Activated CD8-positive, alpha-beta memory T cell treated with anti-CD3 and anti-CD28 coated beads, Interleukin-2, amount 10 ng/mL, durations not matched to agents 7 days and 5 days (primary cell): Measurements from ENCODE around the gene CNTNAP2. TPM values are rescaled to one million over a fixed set of nuclear protein-coding genes. Genes with fewer than 3 reads are reported as not detected.

Source experiments
- ATAC-seq: fragments of 150-1000 bp; cut with Tn5 transposase; one replicate; pipeline ENCODE4 v1.10.0; 2021; ENCODE audit warnings: moderate library complexity
- CTCF ChIA-PET: fragments of 350-600 bp; sonication (Branson Sonifier 250); formaldehyde crosslinking; loops from one replicate; lab custom pipeline; 2021; ENCODE audit warnings: antibody characterized with exemption; lab: Charles Lee
- DNase-seq: peaks from one replicate; pipeline ENCODE4 v3.0.0-alpha.2; 2020
- H3K27ac Mint-ChIP-seq: one replicate; pipeline ENCODE4 v1.8.0; 2021; ENCODE audit warnings: mild to moderate bottlenecking, mixed read lengths
- H3K27me3 Mint-ChIP-seq: one replicate; pipeline ENCODE4 v1.8.0; 2021; ENCODE audit warnings: mixed read lengths
- H3K36me3 Mint-ChIP-seq: one replicate; pipeline ENCODE4 v1.8.0; 2021; ENCODE audit warnings: mild to moderate bottlenecking, mixed read lengths
- H3K4me1 Mint-ChIP-seq: one replicate; pipeline ENCODE4 v1.8.0; 2021; ENCODE audit warnings: mixed read lengths
- H3K4me3 Mint-ChIP-seq: one replicate; pipeline ENCODE4 v1.8.0; 2021; ENCODE audit warnings: mild to moderate bottlenecking, moderate library complexity, mixed read lengths
- H3K9me3 Mint-ChIP-seq: one replicate; pipeline ENCODE4 v1.8.0; 2022; ENCODE audit warnings: low read depth, mixed read lengths
- total RNA-seq, 2 experiments: library from RNA; stranded (reverse); gene quantifications; one replicate each; pipeline ENCODE4 v1.2.3, GENCODE V29; 2021

Gene CNTNAP2
- total RNA-seq, 2 experiments from 2014 or later, result not detected

GRCh38 chr7:148121847-148122246 lies 2005.2 kb downstream of the CNTNAP2 start:
- CTCF ChIA-PET, result no interaction called here
- H3K36me3 Mint-ChIP-seq, result no peaks in the 10 kb centered on the region
- no peaks in the 10 kb centered on the region for H3K27me3 Mint-ChIP-seq
- H3K9me3 Mint-ChIP-seq, result peaks cover 2% of the 10 kb centered on the region
- H3K27ac Mint-ChIP-seq, result no peak overlapping the region
- no peak overlapping the region for H3K4me3 Mint-ChIP-seq
- no peaks in the 10 kb centered on the region for H3K4me1 Mint-ChIP-seq
- no peak for ATAC-seq
- DNase-seq, result no peak

DNA sequence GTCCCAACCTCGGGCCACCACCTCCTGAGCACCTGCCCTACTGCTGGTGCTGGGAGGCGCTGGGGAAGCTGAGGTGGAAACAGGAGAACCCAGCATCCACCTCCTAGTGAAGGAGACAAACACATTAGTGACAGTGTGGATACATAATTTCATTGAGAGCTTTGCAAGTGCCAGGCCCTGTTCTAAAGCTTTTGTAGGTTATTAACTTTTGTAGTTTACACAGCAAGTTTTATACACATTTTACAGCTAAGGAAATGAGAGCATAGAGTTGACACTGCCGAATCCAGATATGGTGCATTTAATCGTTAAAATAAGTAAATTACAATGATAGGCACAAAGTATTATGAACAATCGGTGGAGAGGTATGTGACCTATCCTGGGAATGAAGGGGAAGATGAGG lies 2007.9 kb downstream of the CNTNAP2 start:
- no peaks in the 10 kb centered on the region for H3K36me3 Mint-ChIP-seq
- H3K4me3 Mint-ChIP-seq, result no peak overlapping the region
- no peak overlapping the region for H3K27ac Mint-ChIP-seq
- no peaks in the 10 kb centered on the region for H3K27me3 Mint-ChIP-seq
- CTCF ChIA-PET, result no interaction called here
- no peaks in the 10 kb centered on the region for H3K4me1 Mint-ChIP-seq
- peaks cover 2% of the 10 kb centered on the region for H3K9me3 Mint-ChIP-seq
- ATAC-seq (no peak), DNase-seq (no peak)

- Mint-ChIP-seq H3K36me3 (no peaks in the 10 kb centered on the region), H3K27me3 (no peaks in the 10 kb centered on the region), H3K4me1 (no peaks in the 10 kb centered on the region), H3K9me3 (peaks cover 2% of the 10 kb centered on the region), H3K27ac (no peak overlapping the region), H3K4me3 (no peak overlapping the region)
- DNase-seq (no peak), ATAC-seq (no peak)
- CTCF ChIA-PET, result no interaction called here
Observed at GRCh38 chr7:148127374-148127773, 2010.8 kb downstream of the CNTNAP2 start.

- CTCF ChIA-PET, result no interaction called here
- ATAC-seq, result no peak
- no peaks in the 10 kb centered on the region for H3K27me3 Mint-ChIP-seq
- no peaks in the 10 kb centered on the region for H3K36me3 Mint-ChIP-seq
- no peaks in the 10 kb centered on the region for H3K9me3 Mint-ChIP-seq
- no peak overlapping the region for H3K27ac Mint-ChIP-seq
- DNase-seq, result no peak
- H3K4me3 Mint-ChIP-seq, result no peak overlapping the region
- H3K4me1 Mint-ChIP-seq, result no peaks in the 10 kb centered on the region
Observed at GRCh38 chr7:148129023-148129422, 2012.4 kb downstream of the CNTNAP2 start.

DNA sequence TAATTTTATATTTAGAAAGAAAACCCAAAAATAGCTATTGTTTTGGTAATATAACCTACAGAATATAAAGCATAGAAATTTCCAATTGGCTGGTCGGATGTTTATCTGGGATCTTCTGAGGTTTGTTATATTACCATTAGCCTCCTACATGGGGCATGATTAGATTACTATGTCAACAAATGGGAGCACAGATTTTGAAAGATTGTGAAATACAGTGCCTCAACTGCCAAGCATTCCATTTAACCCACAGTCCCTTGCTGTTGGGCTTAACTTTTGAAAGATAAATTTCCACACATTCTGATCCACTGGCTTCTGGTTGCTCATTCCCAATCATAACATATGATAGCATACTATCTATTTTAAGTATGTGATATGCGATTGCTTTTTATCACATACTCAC lies 2018.5 kb downstream of the CNTNAP2 start:
- no peaks in the 10 kb centered on the region for H3K4me1 Mint-ChIP-seq
- CTCF ChIA-PET, result no interaction called here
- no peak for DNase-seq
- H3K27me3 Mint-ChIP-seq, result no peaks in the 10 kb centered on the region
- H3K4me3 Mint-ChIP-seq, result no peak overlapping the region
- H3K36me3 Mint-ChIP-seq, result no peaks in the 10 kb centered on the region
- ATAC-seq, result no peak
- H3K27ac Mint-ChIP-seq, result no peak overlapping the region
- no peaks in the 10 kb centered on the region for H3K9me3 Mint-ChIP-seq

DNA sequence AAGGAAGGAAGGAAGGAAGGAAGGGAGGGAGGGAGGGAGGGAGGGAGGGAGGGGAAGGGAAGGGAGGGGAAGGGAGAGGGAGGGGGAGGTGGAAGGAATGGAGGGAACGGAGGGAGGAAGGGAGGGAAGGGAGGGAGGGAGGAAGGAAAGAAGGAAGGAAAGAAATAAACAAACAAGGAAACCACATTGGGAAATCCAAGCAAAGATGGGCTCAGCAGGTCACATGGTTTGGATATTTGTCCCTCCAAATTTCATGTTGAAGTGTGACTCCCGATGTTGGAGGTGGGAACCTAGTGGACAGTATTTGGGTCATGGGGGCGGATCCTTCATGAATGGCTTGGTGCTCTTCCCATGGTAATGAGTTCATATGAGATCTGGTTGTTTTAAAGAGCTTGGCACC lies 2019.4 kb downstream of the CNTNAP2 start:
- no peak overlapping the region for H3K27ac Mint-ChIP-seq
- no peaks in the 10 kb centered on the region for H3K9me3 Mint-ChIP-seq
- H3K4me3 Mint-ChIP-seq, result no peak overlapping the region
- CTCF ChIA-PET, result no interaction called here
- H3K27me3 Mint-ChIP-seq, result no peaks in the 10 kb centered on the region
- ATAC-seq (no peak), DNase-seq (no peak)
- H3K4me1 Mint-ChIP-seq, result no peaks in the 10 kb centered on the region
- H3K36me3 Mint-ChIP-seq, result no peaks in the 10 kb centered on the region

DNA sequence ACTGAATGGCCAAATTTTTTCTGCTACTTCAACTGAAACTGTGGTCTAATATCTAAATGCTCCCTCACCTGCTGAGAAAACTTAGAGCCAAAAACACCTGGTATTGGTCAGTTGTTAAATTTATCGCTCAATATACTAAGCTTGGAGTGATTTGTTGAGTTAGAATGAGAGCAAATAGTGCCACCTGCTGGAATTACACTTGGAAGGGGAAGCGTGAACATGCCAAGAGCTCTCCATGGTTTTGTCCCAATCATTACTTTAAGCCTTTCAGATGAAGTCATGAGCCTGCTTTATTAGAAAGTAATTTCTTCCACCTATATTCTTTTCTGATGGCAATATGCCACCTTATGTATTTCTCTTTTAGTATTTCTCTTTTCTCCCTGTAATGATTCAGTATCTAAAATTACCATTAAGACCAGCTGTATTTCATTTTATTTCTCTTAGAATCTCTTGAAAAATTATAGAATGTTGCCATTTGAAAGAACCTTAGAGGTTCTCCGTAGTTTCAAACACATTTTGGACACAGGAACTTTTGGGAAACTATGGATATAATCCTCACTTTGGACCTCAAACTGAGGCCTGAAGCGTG lies 2026.2 kb downstream of the CNTNAP2 start:
- no peaks in the 10 kb centered on the region for H3K36me3 Mint-ChIP-seq
- no peak for DNase-seq

DNA sequence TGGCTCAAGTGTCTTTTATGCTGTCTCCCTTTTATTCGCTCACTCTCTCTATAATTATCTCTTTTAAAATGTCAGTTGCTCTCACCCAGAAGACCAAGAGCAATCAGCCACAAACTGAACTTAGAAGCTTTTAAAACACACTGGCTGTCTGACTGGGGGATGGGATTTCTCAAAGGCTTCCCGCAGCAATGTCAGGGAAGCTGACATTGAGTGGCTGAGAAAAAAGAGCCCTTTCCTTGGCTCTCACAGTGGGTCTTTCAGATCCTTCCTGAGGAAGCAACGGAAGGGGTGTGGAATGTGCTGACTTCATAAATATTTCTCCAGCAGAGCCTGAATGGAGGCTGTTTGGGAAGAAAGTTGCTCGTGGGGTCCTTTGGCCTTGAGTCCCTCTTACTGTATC lies 2028.2 kb downstream of the CNTNAP2 start:
- Mint-ChIP-seq H3K27me3 (no peaks in the 10 kb centered on the region), H3K27ac (no peak overlapping the region), H3K4me3 (no peak overlapping the region), H3K4me1 (no peaks in the 10 kb centered on the region), H3K9me3 (no peaks in the 10 kb centered on the region), H3K36me3 (no peaks in the 10 kb centered on the region)
- no peak for ATAC-seq
- CTCF ChIA-PET, result no interaction called here
- DNase-seq, result no peak

More for the DNA sequence above, 2026.2 kb downstream of the CNTNAP2 start:
- Mint-ChIP-seq H3K27me3 (no peaks in the 10 kb centered on the region), H3K4me1 (no peaks in the 10 kb centered on the region), H3K4me3 (no peak overlapping the region), H3K27ac (no peak overlapping the region), H3K9me3 (no peaks in the 10 kb centered on the region)
- ATAC-seq, result no peak
- CTCF ChIA-PET, result interaction anchor here (1.2 to 1.4 kb wide), 2 partner anchors 11 to 12 kb away, joined by 3 to 5 read pairs; no protein-coding TSS in a partner anchor

- H3K4me1 Mint-ChIP-seq, result no peaks in the 10 kb centered on the region
- H3K4me3 Mint-ChIP-seq, result no peak overlapping the region
- H3K9me3 Mint-ChIP-seq, result no peaks in the 10 kb centered on the region
- CTCF ChIA-PET, result no interaction called here
- no peak for ATAC-seq
- no peaks in the 10 kb centered on the region for H3K27me3 Mint-ChIP-seq
- H3K27ac Mint-ChIP-seq, result no peak overlapping the region
- no peaks in the 10 kb centered on the region for H3K36me3 Mint-ChIP-seq
- DNase-seq, result no peak
Observed at GRCh38 chr7:148146346-148146745, 2029.7 kb downstream of the CNTNAP2 start.

DNA sequence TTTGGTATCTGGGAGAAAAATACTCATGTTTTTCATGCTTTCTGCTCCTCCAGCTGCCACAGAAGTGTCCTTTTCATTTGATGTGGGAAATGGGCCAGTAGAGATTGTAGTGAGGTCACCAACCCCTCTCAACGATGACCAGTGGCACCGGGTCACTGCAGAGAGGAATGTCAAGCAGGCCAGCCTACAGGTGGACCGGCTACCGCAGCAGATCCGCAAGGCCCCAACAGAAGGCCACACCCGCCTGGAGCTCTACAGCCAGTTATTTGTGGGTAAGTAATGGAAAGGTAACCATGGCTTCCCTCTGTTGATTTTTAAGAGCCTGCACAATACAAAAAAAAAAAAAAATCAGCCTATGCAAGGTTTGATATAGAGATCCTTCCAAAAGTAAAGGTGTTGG lies 2030.8 kb downstream of the CNTNAP2 start:
- CTCF ChIA-PET, result no interaction called here
- no peaks in the 10 kb centered on the region for H3K9me3 Mint-ChIP-seq

GRCh38 chr7:148148456-148148855 lies 2031.9 kb downstream of the CNTNAP2 start:
- H3K27ac Mint-ChIP-seq, result no peak overlapping the region
- H3K9me3 Mint-ChIP-seq, result no peaks in the 10 kb centered on the region
- ATAC-seq (no peak), DNase-seq (no peak)
- no peaks in the 10 kb centered on the region for H3K27me3 Mint-ChIP-seq
- CTCF ChIA-PET, result no interaction called here
- no peaks in the 10 kb centered on the region for H3K36me3 Mint-ChIP-seq
- H3K4me3 Mint-ChIP-seq, result no peak overlapping the region
- H3K4me1 Mint-ChIP-seq, result no peaks in the 10 kb centered on the region

More for the DNA sequence above, 2030.8 kb downstream of the CNTNAP2 start:
- no peak for DNase-seq
- no peaks in the 10 kb centered on the region for H3K36me3 Mint-ChIP-seq
- no peaks in the 10 kb centered on the region for H3K4me1 Mint-ChIP-seq
- H3K4me3 Mint-ChIP-seq, result no peak overlapping the region
- no peak overlapping the region for H3K27ac Mint-ChIP-seq
- ATAC-seq, result no peak
- no peaks in the 10 kb centered on the region for H3K27me3 Mint-ChIP-seq

DNA sequence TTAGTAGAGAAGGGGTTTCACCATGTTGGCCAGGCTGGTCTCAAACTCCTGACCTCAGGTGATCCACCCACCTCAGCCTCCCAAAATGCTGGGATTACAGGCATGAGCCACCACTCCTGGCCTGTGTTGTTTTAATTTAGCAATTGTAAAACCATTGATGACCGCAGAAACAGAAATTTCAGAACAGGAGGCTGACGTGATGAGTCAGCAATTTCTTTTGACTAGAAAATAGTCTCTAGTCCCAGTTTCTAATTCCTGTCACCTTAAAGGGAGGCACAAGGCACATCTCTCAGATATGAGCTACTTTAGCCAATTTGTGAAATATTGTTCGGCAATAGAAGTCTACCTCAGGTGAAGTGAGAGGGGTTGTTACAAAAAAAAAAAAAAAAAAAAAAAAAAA lies 2033.1 kb downstream of the CNTNAP2 start:
- no peaks in the 10 kb centered on the region for H3K27me3 Mint-ChIP-seq
- H3K4me1 Mint-ChIP-seq, result no peaks in the 10 kb centered on the region
- no peaks in the 10 kb centered on the region for H3K9me3 Mint-ChIP-seq
- ATAC-seq (no peak), DNase-seq (no peak)
- no peak overlapping the region for H3K4me3 Mint-ChIP-seq
- no peak overlapping the region for H3K27ac Mint-ChIP-seq
- H3K36me3 Mint-ChIP-seq, result no peaks in the 10 kb centered on the region
- CTCF ChIA-PET, result no interaction called here

GRCh38 chr7:148151778-148152177 lies 2035.2 kb downstream of the CNTNAP2 start:
- ATAC-seq, result no peak
- Mint-ChIP-seq H3K4me3 (no peak overlapping the region), H3K27me3 (no peaks in the 10 kb centered on the region), H3K4me1 (no peaks in the 10 kb centered on the region), H3K36me3 (no peaks in the 10 kb centered on the region), H3K27ac (no peak overlapping the region), H3K9me3 (no peaks in the 10 kb centered on the region)
- CTCF ChIA-PET, result no interaction called here
- no peak for DNase-seq

DNA sequence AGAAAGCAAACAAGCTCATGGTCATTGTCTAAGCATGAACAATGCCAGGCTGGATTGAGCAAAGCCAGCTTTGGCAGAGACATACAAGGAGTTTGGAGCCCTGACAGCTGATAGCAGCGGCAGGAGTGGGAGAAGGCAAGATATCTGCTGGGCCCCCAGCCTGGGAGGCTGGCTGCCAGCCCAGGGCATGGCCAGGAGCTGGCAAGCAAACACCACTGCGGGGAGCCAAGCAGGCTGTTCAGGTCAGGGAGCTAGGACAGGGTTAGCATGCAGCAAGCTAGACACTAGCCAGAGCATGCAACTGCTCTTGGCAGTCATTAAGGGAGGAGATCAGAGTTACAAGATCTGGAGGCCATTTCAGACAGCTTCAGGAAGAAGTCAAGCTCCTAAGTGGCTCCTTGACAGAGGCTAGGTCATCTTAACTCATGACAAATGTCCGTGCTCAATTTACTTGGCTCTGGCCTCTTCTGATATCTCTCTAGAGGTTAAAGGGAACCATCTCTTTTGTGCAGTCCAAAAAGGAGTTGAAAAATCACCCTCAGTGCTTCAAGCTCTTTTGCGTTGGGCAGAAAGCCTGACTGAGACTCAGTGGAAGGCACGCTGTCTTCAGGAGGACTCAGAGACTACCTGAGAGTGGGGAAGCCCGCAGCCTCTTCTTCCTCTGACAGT lies 2037.1 kb downstream of the CNTNAP2 start:
- ATAC-seq, result no peak
- H3K4me3 Mint-ChIP-seq, result no peak overlapping the region
- H3K9me3 Mint-ChIP-seq, result no peaks in the 10 kb centered on the region
- no peak for DNase-seq
- no peaks in the 10 kb centered on the region for H3K27me3 Mint-ChIP-seq
- no peak overlapping the region for H3K27ac Mint-ChIP-seq
- CTCF ChIA-PET, result no interaction called here
- H3K4me1 Mint-ChIP-seq, result no peaks in the 10 kb centered on the region
- H3K36me3 Mint-ChIP-seq, result no peaks in the 10 kb centered on the region
